GM11168 (cell line): ENCODE results near the gene NECAB2.

ENCODE experiments used
- in situ Hi-C: fragments of 300-500 bp; cut with MboI; formaldehyde crosslinking; loops from one replicate; pipeline ENCODE4 v1.12.0; 2022; ENCODE audit warnings: low sequenced_read_pairs; ENCODE audit not compliant: unreplicated experiment

Gene NECAB2

DNA sequence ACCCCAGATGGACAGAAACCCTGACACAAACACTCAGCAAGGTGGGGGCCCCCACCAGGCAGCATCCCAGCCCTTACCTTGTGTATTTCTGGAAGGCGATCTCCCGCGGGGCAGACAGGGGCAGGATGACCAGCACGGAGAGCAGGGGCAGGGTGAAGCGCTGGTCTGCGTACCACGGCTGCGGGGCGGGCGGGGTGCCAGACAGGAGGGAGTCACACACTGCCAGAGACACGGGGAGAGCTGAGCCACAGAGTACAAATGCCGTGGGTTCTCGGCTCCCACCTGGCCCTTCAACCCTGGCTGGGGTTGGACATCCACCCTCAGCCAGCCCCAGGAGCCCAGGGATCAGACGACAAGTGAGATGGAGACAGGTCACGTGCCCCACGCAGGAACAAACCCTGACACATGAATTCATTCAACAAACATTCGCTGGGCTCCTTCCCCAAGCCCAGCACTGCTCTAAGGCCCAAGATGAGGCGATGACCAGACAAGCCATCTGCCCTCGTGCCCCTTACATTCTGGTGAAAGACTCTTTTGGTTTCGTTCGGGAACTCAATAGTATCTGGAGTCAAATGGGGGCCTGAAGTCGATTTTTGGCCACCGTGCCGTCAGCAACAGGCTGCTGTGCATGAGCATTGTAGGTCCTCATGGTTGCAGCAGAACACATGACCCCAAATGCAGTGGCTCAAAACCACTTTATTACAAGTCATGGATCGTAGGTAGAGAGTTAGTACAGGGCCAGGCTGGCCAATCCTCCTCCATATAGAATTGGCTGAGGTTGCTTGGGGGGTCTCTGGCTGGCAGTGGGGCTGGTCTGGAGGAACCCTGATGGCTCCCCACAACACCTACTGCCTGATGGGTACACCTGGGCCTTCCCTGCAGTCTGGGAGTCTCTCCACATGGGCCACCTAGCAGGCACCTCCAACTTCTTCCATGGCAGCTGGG lies 65.5 kb downstream of the NECAB2 start:
- in situ Hi-C loops, result no loop called here

DNA sequence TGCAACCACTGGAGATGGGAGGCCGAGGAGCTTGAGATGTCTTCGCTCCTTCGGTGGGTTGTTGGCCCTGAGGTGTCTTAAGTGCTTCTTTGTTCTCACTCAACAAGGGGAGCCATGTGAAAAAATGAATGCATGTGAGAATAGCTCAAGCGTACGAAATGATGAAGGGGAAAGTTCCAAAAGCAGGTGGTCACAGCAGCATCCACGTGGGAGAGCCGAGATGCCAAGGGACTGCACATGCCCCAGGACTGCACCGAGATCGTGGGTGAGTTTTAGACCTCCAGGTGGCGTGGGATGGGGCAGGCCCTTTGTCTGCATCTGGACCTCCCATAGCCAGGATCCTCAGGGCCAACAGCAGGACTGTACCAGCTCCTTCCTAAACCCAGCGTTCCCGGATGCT lies 66.5 kb downstream of the NECAB2 start:
- in situ Hi-C loops, result no loop called here

DNA sequence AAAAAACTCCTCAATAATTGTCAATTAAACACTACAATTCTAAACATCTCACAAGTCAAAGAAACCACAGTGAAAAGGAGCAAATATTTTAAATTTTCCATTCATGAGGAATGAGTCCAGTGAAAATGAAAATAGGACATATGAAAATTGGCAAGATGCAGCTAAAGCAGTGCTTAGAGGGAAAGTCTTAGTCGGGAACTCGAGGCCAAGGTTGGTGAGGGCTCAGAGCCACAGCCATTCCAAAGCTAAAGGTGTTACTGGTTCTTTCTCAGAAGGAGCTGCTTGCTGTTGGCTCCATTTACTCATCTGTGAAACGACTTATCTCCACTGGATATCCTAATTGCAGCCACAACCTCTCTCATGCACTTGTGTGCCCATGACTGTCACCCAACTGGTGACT lies 68.1 kb downstream of the NECAB2 start:
- in situ Hi-C loops, result no loop called here

DNA sequence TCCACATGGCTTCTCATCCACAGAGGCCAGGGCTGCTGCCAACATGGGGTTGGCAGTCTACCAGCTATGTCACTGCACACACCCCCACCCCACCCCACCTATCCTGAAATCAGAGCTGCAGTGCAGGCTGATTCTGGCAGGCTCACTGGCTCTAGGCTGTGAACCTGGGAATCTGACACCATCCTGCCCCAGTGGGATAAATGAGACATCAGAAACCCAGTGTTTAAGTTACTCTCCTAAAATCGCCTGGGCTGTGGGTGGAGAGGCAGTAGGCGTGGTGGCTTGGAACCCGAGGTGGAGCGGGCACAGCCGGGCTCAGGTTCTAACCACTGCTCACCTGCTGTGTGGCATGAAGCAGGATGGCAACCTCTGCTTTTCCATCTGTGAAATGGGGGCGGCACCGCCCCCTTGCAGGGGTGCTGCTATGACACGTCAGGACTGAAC lies 69.0 kb downstream of the NECAB2 start:
- in situ Hi-C loops, result no loop called here

DNA sequence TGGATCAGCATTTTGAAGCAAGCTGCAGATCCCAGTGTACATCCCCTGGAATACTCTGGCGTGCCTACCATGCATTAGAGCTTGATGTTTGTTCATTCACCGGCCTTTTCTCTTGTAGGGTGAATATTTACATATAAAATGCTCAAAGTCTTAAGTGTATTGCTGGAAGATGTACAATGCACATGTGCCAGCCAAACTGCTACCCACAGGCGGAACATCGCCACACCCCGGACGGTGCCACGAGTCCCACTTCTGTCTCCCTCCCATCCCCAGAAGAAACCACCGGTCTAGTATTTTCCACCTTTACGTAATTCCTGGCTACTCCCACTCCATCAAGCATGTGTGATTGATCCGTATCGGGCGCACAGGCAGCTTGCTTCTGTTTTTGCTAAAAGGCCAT lies 70.4 kb downstream of the NECAB2 start:
- in situ Hi-C loops, result no loop called here

DNA sequence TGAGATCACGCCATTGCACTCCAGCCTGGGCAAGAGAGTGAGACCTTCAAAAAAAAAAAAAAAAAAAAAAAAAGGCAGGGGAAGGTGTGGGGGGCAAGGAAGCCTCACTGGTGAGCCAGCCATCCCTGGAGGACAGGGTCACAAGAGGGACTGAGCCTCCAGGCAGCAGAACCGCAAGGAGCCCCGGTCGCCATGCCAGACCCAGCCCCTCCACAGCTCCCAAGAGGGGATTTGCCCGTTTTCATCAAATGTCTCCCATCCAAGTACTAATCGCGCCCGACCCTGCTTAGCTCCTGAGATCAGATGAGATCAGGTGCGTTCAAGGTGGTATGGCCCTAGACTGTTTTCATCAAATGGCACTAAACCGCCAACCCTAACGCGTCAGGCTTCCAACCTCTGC lies 71.7 kb downstream of the NECAB2 start:
- in situ Hi-C loops, result no loop called here

DNA sequence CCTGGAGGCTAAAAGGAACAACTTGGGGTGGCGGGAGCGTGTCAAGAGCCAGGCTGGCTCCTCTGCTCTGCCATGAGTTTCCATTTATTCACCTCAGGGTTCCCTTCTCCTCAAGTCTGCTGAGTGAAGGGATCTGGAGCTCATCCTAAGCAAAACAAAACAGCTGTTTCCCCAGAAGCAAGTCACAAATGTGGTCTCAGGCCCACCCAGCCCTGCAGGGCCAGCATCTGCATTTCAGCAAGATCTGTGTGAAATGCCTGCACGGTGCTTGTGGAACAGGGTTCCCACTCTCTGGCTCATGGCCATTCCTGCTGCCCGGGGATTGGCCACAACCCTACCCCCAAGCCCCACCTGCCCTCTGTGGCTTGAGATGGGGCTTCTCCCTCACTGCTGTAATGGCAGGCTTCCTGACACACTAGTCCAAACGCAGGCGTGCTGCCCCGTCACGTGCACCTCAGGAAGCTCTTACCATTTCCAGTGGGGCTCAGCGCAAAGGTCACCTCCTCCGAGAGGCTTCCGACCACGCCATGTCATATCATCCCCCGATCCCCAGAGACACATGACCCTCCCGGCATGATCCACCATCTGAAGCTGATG lies 72.3 kb downstream of the NECAB2 start:
- in situ Hi-C loops, result no loop called here

DNA sequence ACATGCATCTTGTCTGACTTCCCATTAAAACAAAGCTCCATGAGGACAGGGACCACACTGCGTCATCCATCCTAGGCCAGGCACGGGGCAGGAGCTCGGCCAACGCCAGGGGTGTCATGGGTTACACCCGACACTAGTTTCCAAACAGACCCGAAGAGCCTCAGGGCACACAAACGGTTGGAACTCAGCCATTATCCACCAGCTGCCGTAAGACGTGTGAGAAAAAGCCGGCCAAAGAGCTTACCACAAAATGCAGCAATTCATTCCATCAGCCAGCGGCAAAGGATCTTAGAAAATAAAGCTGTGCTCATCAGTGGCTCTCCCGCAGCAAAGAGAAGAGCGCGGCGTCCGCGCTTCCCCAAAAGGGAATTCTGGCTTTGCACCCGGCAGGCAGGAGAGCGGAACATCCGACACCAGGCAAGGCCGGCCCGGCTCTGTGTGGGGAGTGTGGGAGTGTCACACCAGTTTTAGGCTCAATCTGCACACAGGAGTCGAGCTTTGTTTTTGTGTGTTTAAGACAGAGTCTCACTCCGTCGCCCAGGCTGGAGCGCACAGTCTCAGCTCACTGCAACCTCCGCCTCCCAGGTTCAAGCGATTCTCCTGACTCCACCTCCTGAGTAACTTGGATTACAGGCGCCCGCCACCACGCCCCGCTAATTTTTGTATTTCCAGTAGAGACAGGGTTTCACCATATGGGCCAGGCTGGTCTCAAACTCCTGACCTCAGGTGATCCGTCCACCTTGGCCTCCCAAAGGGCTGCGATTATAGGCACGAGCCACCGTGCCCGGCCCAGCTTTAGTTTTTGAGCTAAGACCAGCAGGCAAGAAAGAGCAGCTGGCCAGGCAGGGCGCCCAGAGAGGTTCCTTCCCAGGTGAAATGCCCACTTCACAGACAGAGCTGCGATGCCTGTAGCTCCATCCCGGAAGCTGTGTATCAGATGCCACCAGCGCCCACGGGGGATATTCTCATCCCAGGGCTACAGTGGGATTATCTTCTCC lies 73.1 kb downstream of the NECAB2 start:
- in situ Hi-C loops, result no loop called here

DNA sequence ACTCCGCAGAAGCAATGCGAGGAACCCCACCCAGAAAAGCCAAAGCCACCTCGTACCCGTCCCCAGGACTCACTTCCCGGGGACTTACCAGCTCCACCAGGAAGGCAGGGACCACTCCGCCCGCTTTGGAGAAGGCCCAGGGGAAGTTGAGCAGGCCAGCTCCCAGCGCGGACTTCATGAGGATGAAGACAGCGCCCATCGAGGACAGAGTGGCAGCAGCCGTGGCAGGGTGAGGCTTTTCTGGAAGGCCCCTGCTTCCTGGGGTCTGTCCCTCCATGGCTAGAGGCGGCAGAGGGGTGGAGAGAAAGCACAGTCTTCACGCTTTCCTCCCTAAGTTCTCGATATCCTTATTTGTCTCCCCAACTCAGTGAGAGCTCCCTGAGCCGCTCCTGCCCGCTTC lies 73.8 kb downstream of the NECAB2 start:
- in situ Hi-C loops, result no loop called here

DNA sequence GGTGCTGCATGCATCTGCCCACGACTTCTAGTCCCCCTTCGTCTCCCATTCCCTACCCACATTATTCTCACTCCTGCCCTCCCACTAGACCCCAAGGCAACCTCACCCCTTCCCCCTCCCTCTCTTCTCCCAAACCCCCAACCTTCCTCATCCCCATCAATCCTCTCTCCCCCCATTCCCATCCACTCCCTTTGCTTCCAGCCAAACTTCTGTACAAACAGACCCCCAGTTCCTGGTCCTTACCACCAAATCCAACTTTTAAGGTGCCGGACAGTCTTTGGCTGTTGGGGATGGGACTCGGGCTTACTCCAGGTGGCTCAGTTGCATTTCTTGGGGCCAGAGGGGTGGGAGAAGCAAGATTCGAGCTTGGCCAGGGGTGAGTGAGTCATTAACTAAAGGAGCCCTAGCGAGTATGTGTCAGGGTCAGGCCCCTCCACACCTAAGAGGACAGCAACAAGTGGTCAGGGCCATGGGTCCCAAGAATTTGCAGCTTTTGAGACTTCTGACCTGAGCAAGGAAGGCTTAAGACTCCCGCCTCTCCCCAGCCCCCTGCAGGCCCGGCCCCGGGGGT lies 74.3 kb downstream of the NECAB2 start, which contains the start of gene SLC38A8:
Gene SLC38A8 (minus strand): TSS at position 488 of the 571 bp plus-strand sequence. CDS start 638 bp downstream, outside the sequence.
- in situ Hi-C loops, result no loop called here

DNA sequence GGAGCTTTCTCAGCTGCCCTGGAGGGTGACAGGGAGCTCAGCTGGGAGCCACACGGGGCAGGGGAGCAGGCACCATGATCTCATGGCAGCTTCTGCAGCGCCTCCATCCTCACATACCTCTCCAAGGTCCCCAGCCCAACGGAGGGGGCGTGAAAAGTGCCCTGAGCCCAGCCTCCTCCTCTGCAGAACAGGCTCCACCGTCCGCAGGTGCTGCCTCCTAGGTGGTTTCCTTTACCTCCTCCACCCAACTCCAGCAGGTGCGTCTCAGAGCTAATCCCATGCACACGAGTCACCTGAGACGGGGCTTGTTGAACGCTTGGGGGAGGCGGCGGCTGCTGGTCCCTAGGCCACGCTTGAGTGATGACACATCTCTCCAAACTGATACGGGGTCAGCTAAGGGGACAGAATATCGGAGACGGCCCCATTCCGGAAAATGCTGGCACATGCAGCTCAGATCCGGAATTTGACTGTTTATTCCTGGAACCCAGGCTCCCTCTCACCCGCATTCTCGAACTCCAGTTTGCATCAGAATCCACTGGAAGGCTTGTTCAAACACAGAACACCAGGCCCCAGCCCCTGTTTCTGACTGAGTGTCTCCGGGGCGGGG lies 74.9 kb downstream of the NECAB2 start:
- in situ Hi-C loops, result no loop called here

DNA sequence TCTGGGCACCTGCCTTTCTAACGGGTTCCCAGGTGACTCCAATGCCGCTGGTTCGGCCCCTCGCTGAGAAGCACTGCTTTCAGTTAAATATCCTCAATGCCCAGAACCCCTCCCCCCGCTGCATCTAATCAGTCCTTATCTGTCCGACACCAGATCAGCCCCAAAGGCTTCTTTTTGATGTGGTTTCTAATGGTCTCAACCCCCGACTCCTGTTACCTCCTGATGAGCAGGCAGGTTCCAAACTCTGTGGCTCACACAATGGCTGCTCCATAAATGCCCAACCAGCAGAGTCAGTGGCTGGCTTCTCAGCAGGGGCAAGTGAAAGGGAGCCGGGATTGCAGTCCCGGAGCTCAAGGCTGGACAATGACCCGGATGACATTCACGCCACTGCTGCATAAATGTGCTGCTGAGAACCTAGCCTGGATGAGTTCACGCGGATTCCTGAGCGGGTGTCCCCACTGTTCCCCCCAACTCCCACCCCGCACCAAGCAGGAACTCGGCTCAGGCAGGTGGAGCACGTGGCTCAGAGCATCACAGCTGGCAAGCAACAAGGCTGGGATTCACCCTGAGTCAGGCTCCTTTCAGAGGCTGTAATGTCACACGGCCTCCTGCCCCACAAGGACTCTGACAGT lies 75.6 kb downstream of the NECAB2 start:
- in situ Hi-C loops, result no loop called here

DNA sequence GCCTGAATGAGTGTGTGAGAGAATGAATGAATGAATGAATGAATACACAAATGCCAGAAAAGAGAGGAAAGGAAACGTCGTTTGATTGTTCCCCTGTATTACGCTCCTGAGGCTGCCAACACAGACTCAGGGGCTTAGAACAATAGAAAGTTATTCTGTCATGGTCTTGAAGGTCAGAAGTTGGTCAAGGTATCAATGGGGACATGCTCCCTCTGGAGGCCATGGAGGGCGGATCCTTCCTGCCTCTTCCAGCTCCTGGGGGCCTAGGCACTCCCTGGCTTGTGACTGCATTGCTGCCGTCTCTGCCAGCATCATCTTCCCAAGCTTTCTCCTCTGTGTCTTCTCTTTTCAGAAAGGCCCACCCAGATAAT lies 76.1 kb downstream of the NECAB2 start:
- in situ Hi-C loops, result no loop called here

DNA sequence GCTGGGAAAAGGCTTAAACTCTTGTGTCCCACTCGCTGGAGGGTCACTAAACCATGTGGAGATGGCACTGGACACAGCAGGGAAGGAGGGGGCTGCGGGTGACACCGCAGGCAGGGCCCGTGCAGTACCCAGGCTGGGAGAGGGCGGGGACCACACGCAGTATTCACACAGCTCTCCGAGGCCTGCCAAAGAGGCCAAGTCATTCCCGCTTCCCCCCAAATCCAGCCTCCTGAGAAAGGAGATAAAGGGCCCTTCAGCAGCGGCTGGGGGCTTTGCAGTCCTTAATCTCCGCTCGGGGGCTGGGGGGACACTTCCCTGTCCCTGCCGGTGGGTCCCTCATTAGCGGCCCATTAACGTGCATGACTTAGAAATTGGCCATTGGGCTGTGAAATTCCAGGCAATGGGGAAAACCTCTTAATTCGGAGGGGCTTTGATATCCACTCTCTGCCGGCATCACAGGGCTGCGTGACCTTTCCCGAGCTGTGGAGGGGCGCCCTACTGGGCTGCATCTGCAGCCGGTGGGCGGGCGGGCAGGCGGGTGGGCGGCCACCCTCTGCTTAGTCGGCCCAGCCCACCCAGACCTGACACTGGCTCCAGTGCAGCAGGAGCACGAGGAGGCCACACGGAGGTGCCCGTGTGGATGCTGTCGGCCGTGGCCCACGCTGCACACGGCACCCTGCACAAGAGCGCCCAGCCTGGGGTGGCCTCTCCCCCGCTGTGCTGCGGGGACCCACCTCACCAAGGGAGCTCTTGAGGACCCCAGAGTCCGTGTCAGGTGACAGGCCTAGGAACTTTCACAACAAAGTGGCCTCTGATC lies 77.2 kb downstream of the NECAB2 start:
- in situ Hi-C loops, result no loop called here

DNA sequence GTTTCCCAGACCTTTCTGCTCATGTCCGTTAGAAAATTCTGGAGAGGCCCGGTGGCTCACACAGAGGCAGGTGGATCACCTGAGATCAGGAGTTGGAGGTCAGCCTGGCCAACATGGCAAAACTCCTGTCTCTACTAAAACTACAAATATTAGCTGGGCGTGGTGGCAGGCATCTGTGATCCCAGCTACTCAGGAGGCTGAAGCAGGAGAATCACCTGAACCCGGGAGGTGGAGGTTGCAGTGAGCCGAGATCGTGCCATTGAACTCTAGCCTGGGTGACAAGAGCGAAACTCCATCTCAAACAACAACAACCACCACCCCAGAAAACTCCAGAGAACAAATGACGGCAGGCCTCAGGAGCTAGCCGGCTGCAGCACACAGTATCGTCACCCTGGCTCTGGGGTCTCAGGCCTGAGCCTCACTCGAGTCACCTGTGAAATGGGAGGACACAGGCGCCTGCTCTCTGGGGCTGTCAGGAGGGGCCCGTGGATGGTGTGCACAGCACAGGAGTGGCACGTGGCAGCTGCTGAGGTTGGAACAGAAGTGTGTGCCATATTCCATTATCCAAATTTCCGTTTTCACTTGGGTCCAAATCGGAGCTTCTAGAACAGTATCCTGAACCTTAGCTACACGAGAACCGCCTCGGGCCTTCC lies 77.9 kb downstream of the NECAB2 start:
- in situ Hi-C loops, result no loop called here

DNA sequence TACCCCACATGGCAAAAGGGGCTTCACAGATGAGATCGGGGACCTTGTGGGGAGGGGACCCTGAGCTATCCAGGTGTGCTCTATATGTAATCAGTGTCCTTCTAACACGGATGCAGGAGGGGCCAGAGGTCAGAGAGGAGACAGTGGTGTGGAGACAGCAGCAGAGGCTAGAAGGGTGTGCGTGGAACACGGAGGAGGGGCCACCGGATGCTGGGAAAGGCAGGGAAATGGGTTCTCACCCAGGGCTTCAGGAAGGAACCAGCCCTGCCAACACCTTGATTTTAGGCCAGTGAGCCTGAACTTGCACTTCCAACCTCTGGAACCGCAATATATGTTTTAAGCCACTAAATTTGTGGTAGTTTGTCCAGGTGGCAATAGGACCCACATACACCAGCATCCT lies 79.2 kb downstream of the NECAB2 start:
- in situ Hi-C loops, result no loop called here

DNA sequence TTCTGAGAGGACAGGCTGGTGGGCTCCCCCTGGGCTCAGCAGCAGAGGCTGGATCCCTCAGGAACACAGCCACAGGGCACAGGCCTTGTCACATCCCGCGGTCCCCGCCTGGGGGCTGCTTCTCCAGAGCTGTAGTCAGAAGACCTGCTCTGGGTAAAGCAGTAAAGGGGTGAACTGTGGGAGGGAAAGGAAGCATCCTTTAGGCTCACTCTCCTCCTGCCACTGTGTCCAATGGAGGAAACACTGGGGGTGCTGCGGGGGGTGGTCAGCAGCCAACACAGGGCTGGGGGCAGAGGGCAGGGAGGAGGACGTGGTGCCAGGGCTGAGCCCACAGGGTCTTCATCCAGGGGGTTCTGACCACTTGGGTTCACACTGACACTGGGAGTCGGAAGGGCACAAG lies 79.6 kb downstream of the NECAB2 start:
- in situ Hi-C loops, result no loop called here

DNA sequence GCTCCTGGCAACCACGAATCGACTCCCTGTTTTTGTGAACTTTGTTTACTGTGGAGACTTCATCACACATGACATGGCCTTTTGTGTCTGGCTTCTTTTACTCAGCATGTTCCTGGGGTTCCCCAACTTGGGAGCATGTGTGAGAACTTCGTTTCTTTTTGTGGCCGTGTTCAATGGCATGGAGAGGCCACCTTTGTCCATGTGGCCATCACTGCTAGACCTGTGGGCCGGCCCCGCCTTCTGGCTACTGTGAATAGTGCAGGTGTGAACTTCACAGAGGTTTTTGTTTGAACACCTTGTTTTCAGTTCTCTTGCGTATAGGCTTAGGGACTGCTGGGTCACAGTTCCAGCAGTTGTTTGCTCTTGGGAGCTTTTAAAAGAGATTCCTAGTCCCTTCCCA lies 80.2 kb downstream of the NECAB2 start:
- in situ Hi-C loops, result no loop called here
